Stimulated activated CD4-positive, alpha-beta T cell treated with anti-CD3 and anti-CD28 coated beads, Interleukin-1b, Interleukin-23, amount 100 ng/mL, for 48 hours (primary cell): ENCODE measurements around the gene MTMR2.

Experiments used
- DNase-seq: peaks from one replicate; pipeline ENCODE4 v3.0.0-alpha.2; 2020

MTMR2 gene

GRCh38 chr11:95923728-95924413 is at the start of gene MTMR2:
TSS of gene MTMR2 (minus strand) at chr11:95924107. CDS start at chr11:95923954, 153 bp downstream.
- peak; percentile 53 for DNase-seq

GRCh38 chr11:95972060-95972459 is 48.2 kb upstream of the MTMR2 start:
- no peak for DNase-seq

- no peak for DNase-seq
Observed at GRCh38 chr11:95968585-95968984, 44.7 kb upstream of the MTMR2 start.

DNA sequence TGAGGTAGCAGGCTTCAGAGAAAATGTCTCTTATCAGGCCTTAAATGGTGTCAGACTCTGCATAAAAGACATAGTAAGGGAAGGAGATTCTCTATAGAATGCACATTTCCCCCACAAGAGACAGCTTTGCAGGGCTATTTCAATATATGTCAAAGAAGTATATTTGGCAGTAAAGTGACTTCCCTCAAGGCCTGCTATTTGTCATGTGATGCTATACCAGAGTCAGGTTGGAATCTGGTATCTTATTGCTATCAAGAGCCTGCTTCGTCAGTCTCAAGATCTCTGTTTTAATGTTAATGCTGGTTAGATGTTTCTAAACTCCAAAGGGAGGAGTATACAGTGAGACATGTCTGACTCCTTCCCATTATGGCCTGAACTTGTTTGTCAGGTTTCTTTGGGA is 40.4 kb upstream of the MTMR2 start:
- no peak for DNase-seq

DNA sequence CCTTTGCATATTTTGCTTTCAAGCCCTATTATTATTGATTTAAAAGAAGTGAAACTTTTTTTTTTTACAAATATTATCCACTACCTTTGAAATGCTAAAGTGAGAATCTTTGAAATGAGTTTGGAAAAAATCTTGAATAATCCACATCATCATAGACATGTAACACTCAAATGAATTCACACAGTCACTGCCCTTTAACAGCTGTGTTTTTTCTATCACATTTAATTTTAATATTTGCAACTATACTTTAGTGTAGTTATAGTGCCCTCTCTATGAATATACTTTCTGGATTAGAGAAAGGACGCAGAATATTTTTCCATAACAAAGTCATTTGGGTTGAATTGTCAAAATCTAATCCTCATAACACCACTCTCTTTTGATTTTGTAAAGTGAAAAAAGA is 37.9 kb upstream of the MTMR2 start:
- no peak for DNase-seq

DNA sequence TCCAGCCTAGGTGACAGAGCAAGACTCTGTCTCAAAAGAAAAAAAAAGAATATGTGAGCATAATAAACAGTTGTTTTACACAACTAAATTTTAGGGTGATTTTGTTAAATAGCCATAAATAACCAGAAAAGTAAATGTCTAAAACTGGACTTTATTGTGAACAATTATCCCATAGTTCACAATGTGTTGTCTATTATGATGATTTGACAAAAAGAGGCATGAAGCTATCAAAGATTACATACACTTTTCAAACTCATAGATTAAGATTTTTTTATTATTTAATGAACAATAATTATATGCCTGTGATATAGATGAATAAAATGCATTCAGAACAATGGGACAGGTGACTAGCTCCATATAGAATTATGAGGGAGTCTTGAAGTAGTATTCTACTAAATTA is 27.0 kb upstream of the MTMR2 start:
- no peak for DNase-seq

DNA sequence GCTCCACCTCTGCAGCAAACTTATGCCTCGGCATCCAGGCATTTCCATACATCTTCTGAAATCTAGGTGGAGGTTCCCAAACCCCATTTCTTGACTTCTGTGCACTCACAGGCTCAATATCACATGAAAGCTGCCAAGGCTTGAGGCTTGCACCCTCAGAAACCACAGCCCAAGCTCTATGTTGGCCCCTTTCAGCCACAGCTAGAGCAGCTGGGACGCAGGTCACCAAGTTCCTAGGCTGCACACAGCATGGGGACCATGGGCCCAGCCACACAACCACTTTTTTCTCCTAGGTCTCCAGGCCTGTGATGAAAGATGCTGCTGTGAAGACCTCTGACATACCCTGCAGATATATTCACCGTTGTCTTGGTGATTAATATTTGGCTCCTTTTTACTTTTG is 24.7 kb upstream of the MTMR2 start:
- DNase-seq: no peak

GRCh38 chr11:95944623-95945022 is 20.7 kb upstream of the MTMR2 start:
- DNase-seq: no peak

DNA sequence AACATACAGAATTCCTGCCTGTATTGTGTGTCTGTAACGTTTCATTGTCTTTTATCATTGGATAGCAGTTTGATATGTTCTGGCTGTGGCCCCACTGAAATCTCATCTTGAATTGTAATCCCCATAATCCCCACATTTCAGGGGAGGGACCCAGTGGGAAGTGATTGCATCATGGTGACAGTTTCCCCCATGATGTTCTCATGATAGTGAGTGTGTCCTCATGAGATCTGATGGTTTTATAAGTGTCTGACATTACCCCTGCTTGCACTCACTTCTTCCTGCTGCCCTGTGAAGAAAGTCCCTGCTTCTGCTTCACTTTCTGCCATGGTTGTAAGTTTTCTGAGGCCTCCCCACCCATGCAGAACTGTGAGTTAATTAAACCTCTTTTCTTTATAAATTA is 19.6 kb upstream of the MTMR2 start:
- no peak for DNase-seq

DNA sequence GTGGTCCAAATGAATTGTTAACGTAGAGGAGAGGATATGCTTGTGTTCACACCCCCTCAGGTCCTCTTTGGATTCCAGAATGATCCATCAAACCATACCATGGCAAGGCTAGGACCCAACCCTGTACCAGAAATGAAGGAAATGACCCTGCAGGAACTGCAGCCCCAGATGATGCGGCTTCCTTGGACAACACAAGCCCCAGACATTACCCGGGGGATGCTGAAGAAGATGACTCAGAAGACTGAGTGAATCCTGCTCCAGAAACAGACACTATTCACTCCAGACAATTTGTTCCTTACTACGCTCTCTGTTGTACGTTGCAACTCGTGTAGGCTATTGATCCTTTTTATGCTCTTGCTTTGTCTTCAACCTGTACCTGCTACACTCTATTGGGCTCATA is 15.2 kb upstream of the MTMR2 start:
- no peak for DNase-seq

GRCh38 chr11:95937358-95937757 is 13.5 kb upstream of the MTMR2 start:
- DNase-seq: no peak

GRCh38 chr11:95933594-95933993 is 9.7 kb upstream of the MTMR2 start:
- DNase-seq: no peak

DNA sequence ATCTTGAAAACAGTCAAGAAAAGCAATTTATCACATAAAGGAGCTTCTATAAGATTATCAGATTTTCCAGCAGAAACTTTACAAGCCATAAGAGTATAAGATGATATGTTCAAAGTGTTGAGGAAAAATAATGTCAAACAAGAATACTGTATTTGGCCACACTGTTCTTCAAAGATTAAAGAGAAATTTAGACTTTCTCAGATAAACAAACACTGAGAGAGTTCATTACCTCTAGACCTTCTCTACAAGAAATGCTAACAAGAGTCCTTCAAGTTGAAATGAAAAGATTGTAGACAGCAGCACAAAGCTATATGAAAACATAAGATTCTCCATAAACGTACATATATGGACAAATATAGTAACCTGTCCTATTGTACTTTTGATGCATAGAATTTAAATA is 8.0 kb upstream of the MTMR2 start:
- no peak for DNase-seq

DNA sequence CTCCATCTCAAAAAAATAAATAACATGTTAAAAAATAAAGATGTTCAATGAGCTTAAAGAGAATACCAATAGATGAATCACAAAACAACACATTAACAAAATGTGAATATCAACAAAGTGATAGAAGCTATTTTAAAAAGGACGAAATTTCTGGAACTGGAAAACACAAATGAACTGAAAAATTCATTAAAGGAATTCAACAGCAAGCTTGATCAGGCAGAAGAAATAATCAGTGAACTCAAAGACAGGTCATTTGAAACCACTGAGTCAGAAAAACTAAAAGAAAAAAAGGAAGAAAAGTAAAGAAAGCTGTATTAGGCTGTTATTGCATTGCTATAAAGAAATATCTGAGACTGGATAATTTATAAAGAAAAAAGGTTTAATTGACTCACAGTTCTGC is 7.0 kb upstream of the MTMR2 start:
- DNase-seq: no peak

- no peak for DNase-seq
Observed at GRCh38 chr11:95926726-95927125, 2.8 kb upstream of the MTMR2 start.

DNA sequence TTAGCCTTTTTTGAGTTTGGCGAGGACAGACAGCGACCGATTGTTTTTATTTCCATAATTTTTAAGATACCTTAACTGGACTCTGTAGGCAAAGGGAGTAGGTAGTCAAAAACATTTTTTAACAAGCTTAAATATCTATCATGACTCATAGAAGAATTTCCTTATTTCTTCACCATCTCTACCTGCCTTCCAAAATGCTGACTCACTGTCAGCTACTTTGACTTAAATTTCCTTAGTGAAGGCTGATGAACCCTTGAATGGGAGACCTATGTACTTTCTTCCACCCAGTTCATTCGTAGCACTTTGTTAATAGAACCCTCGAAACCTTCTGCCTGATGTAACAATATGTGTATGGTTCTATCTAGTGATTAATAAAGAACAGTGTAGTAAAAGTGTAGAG is 1.1 kb upstream of the MTMR2 start:
- DNase-seq: no peak

DNA sequence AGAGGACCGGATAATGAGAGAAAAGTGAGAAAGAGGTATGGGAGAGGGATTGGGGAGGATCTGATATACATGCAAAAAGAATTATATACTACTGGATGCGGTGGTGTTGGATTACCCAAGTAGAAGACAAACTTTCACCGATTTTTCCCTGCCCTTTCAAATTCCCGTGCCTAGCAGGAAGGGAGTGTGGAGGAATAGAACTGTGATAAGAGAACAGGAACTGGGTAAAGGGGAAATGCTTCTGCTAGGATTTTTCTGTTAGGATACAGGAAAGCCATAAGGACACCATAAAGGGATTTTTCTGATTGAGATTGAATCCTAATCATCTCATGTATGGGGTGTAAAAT is 480 bp upstream of the MTMR2 start:
- no peak for DNase-seq

DNA sequence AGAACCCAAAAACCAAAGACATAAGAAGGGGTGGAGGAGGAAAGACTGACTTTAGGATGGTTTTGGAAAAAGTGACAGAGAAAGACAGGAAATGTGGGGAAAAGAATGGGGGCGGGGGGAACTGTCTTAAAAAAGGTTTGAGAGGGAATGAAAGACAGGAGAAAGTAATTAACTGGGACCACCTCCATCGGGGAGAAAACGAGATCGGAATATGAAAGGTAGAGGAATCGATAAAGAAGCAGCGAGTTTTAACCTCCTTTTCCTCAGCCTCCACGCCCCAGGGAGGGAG is 524 bp downstream of the MTMR2 start:
- DNase-seq: no peak

DNA sequence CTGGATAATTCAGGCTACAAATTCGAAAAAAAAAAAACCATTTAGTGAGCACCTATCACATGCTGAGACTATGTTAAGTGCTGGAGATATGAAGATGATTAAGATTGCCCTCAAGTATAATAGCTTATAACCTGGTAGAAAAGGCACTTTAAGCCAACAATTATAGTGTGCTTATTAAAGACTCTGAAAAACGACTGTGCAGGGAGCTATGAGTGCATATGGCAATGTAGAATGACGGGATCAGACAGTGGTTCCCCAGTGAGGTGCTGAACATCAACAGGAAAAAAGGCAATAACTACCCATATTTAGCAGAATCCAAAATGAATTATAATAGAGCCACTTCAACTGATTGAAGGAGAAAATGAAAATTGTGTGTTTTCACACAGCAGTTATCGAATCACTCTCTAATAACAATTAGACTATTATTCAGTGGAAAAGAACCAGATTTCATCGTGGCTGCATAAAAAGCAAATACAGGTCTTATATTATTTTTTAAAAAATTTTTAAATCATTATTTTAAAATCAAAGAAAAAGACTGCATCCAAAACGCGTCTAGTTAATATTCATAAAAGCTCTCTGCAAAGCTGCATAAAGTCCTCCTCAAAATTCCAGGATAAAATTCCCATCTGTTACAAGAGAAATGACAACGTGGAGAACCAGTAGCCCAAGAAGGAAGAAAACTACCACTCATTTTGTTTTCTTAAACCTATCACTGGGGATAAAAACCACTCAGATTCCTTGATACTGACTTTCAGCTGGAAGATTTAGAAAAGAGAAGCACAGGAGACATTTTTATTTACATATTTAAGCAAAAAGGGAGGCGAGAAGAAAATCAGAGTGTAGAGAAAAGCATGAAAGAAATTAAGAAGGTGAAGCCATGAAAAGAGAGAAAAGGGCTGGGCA is 1.1 kb downstream of the MTMR2 start:
- DNase-seq: no peak

- no peak for DNase-seq
Observed at GRCh38 chr11:95922099-95922498, 1.8 kb downstream of the MTMR2 start.

- no peak for DNase-seq
Observed at GRCh38 chr11:95920460-95921105, 3.3 kb downstream of the MTMR2 start.

- no peak for DNase-seq
Observed at GRCh38 chr11:95919514-95919913, 4.4 kb downstream of the MTMR2 start.

DNA sequence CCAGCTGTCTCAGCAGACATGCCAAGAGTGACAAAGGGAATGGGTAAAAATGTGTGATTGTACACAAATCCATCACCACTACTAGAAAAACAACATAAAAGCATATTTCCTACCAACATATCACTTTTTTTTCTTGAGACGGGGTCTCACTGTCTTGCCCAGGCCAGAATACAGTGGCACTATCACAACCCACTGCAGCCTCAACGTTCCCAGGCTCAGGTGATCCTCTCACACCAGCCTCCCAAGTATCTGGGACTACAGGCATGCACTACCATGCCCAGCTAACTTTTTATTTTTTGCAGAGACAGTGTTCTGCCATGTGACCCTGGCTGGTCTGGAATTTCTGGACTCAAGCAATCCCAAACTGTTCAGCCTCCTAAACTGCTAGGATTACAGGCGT is 5.2 kb downstream of the MTMR2 start:
- no peak for DNase-seq

DNA sequence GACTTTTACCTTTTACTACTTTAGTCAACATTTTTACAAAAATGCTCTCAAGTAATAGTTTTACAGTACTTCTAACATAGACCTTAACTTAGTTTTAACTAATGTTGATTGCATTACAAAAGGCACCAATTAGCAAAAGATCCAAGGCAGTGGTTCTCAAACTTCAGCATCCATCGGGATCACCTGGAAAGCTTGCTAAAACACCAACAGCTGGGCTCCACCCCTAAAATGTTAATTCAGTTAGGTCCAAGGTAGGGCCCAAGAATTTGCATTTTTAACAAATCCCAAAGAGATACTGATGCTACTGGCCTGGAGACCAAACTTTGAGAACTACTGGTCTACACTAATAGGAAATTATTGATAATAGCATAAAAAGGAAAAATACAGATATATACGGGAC is 5.9 kb downstream of the MTMR2 start:
- DNase-seq: no peak
